Non-pigmented ciliary epithelial cell (primary cell): Measurements from ENCODE around the gene NDUFB7.
"Not testable (repeated sequence)": the region's sequence is repeated elsewhere in the genome, so short reads cannot be mapped to it uniquely, and the experiment has no call there.

Experiments used
- DNase-seq: peaks from one replicate; pipeline ENCODE4 v3.0.0-alpha.2; 2010; ENCODE audit warnings: low read depth

The NDUFB7 gene

DNA sequence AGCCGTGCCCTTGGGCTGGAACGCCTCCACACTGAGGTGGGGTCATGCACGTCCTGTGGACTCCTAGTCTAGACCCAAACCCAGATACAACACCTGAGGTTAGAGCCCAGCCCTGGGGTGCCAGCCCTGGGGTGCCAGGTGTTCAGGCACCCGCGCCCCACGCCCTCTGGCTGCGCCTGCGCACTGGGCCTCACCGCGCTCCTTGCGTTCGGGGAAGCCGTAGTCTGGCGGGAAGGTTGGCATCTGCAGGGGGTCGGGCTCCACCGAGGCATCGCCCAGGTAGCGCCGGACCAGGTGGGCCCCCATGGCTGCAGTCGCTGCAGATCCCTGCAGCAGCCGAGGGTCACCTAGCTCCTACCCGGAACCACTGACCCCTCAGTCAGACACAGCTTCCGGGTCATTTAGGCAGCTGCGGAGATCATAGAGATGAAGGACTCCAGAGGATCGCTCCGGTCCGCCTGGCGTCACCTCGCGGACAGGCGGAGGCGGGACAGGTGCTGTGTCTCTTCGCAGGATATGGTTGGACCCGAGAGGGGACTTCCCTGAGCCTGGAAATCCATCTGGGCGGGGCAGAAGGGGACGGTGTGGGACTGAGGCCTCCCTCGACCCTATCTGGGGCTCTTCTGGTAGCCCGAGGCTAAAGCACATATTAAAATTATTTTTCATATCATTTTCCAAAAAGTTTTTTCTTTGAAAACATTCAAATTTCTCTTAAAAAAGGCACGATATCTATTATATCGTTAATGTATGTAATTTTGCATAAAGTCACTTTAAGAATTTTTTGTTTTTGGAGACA is at the start of gene NDUFB7:
NDUFB7 (minus strand) TSS at position 372 of the 796 bp plus-strand sequence; CDS start at position 306, 66 bp downstream.
- DNase-seq: peak; percentile 83

DNA sequence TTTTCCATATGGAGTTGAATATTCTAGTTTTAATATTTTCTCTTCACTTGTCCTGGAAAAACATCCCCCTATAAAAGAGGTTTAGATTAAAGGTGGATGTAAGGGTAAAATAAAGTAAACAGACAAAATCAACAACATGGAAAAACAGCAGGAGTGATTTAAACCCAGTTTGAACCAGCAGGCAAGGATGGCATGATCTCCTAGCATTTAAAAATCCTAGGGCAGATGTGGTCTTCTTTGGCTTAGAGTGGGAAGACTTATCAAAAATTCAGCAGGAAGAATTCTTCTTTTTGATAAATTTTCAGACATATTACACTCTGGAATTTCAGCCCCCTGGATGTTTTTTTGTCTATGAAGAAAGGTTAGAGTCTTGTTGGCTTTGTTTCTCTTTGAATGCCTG is 47.5 kb upstream of the NDUFB7 start:
- no peak for DNase-seq

DNA sequence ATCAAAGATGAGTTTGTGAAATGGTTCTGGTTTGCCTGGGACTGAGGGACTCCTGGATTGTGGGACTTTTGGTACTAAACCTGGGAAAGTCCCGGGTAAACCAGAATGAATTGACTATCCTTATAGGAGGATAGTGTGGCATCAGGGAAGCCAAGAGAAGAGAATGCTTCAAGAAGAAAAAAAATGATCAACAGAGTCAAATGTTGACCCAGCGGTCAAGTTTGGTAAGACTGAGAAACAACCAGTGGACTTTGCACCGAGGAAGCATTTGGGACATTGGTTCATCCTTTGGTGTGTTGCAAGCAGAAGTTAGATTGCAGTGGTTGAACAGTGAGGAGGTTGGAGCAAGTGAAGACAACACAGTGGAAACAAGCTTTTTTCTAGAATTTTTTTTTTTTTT is 44.5 kb upstream of the NDUFB7 start:
- no peak for DNase-seq

DNA sequence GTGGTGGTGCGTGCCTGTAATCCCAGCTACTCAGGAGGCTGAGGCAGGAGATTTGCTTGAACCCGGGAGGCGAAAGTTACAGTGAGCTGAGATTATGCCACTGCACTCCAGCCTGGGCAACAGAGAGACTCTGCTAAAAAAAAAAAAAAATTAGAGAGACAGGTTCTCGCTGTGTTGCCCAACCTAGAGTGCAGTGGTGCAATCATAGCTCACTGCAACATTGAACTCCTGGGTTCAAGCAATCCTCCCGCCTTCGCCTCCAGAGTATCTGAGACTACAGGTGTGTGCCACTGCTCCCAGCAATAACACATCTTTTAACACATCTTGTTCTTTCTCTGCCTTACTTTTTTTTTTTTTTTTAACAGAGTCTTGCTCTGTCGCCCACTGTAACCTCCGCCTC is 43.8 kb upstream of the NDUFB7 start:
- DNase-seq: no peak

DNA sequence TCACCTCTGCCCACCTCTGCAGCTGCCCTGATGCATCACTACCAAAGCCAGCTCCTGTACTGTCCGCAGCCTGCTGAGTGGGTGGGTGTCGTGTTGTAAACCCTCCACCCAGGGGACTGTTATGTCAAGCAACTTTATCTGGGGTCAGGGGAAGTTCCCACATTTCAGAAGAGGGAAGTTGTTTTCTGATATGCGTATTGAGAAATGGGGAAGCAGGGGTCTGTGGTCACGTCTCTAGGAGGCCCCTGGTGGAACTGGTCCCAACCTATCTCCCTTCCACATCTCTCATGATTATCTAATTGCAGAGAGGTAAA is 42.2 kb upstream of the NDUFB7 start:
- no peak for DNase-seq

DNA sequence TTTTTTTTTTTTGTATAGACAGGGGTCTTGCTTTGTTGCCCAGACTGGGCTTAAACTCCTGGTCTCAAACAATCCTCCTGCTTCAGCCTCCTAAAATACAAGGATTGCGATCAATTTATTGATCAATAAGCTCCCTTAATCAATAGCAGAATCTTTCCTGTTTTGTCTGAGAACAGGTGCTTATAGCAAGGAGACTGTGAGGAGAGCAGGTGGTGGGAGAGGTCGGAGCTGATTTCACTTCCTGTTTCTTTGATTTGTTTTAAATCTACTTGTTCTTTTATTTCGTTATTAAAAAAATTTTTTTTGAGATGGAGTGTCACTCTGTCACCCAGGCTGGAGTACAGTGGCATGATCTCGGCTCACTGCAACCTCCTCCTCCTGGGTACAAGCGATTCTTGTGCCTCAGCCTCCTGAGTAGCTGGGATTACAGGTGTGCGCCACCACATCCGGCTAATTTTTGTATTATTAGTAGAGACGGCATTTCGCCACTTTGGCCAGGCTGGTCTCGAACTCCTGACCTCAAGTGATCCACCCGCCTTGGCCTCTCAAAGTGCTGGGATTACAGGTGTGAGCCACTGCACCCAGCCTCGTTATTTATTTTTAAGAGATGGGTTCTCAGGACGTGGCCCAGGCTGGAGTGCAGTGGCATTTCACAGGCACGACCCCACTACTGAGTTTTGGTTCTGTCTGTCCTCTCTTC is 41.7 kb upstream of the NDUFB7 start:
- DNase-seq: not testable (repeated sequence)

DNA sequence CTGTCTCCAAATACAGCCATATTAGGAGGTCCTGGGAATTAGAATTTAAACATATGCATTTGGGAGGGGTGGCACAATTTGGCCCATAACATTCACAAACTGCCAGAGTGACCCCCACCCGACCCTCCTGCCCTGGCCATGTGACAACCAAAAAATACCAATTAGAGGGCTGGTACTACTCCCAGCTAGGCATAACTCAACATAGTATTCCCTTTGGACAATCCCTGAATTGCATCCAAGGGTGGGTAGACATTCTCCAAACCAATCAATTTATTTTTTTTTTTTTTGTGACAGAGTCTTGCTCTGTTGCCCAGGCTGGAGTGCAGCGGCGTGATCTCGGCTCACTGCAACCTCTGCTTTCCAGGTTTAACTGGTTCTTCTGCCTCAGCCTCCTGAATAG is 40.8 kb upstream of the NDUFB7 start:
- DNase-seq: no peak

DNA sequence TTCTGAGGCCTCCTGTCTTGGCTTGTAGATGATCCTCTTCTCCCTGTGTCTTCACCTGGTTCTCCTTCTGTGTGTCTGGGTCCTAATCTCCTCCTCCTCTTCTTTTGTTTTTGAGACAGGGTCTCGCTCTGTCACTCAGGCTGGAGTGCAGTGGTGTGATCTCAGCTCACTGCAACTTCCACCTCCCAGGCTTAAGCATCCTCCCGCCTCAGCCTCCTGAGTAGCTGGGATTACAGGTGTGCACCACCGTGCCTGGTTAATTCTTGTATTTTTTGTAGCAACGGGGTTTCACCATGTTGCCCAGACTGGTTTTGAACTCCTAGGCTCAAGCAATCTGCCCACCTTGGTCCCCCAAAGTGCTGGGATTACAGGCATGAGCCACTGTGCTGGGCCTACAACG is 40.4 kb upstream of the NDUFB7 start:
- not testable (repeated sequence) for DNase-seq

DNA sequence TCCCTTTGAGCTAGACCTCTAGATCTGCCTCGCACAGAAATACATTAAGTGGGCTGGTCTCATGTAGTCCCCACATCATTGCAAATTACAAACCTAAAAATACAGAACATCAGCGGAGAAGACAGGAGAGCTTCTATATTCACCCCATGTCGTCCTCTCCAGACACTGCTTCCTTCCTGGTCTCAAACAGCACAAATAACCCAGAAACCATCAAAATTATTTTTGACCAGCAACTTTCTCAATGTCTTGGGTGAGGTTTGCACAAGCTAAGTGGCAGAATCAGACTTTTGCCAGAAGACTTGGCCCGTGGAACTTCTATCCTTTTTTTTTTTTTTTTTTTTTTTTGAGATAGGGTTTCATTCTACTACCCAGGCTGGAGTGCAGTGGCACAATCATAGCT is 39.2 kb upstream of the NDUFB7 start:
- no peak for DNase-seq

DNA sequence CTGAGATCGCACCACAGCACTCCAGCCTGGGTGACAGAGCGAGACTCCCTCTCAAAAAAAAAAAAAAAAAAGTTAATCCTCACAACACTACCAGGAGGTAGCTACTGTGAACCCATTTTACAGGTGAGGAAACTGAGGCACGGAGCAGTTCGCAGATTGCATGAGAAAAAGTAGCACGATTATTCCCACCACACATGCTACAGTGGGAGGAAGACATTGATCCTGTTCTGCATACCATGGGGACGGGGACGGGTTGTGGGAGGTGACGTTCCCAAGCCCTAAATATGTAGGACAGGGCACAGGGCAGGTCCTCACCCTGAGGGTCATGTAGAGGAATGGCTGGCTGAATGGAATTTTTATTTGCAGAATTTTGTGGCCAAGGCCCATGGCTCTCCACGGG is 34.8 kb upstream of the NDUFB7 start:
- DNase-seq: no peak

DNA sequence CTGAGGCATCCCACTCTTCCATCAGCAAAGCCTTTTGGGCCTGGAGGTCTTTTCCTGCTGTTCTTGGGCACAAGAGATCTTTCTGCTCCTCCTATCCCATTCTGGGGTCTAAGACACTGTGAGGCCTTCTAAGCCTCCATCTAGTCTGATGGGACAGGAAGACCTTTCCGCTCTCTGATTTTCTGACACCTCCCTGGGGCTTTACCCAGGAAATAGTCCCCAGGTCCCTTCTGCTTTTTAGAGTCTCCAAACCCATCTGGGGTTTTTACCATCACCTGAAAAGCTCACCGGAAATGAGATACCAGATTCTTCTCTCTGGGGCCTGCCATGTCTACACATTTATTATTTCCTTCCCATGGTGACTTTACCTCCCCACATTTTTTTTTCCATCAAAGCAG is 32.1 kb upstream of the NDUFB7 start:
- no peak for DNase-seq

DNA sequence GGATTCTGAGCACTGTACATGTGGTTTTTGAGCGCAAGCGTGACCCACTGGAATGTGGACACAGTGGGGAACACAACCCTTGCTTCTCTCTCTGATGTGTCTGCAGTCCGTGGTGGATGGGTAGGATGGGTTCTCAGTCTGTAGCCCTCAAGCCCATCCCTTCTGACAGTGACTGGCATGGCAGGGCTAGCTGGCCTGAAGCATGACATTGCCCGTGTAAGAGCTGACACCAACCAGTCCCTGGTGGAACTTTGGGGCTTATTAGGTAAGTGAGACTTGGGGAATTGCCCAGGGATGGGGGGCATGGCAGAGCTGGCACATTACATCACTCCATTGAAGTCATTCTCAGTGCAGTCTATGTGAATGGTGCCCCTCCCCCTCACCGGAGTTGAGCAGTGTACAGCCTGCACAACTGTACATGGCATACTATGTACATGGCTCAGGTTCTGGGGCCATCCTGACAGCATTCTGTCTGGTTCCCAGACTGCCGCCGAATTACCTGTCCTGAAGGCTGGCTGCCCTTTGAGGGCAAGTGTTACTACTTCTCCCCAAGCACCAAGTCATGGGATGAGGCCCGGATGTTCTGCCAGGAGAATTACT is 27.8 kb upstream of the NDUFB7 start:
- no peak for DNase-seq

DNA sequence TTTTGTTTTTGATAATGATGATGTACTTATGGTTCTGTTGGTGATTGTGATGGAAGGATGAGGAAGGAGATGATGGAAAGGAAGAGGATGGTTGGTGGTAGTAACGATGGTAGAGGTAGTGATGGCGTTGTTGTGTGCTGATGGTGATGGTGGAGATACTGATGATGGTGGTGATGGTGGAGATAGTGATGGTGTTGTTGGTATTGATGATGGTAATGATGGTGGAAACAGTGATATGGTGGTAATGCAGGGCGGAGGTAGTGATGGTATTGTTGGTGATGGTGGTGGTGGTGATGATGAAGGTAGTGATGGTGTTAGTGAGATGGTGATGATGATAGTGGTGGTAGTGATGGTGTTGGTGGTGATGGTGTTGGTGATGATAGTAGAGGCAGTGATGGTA is 23.7 kb upstream of the NDUFB7 start:
- DNase-seq: no peak

DNA sequence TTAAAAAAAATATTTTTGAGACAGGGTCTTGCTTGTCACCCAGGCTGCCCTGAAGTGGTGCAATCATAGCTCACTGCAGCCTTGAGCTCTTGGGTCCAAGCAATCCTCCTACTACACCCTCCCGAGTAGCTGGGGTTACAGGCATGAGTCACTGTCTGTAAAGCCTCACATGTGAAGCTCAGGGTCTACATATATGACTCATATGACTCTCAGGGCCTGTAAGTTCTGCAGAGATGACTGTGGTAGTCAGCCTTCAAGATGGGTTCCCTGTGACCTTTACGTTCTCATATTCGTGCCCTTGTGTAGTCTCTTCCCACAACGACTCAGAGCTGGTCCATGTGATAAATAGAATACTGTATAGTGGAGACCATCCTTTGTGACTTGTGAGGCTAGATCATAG is 17.6 kb upstream of the NDUFB7 start:
- not testable (repeated sequence) for DNase-seq

DNA sequence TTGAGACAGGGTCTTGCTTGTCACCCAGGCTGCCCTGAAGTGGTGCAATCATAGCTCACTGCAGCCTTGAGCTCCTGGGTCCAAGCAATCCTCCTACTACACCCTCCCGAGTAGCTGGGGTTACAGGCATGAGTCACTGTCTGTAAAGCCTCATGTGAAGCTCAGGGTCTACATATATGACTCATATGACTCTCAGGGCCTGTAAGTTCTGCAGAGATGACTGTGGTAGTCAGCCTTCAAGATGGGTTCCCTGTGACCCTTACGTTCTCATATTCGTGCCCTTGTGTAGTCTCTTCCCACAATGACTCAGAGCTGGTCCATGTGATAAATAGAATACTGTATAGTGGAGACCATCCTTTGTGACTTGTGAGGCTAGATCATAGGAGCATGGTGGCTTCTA is 13.3 kb upstream of the NDUFB7 start:
- DNase-seq: peak; percentile 36

DNA sequence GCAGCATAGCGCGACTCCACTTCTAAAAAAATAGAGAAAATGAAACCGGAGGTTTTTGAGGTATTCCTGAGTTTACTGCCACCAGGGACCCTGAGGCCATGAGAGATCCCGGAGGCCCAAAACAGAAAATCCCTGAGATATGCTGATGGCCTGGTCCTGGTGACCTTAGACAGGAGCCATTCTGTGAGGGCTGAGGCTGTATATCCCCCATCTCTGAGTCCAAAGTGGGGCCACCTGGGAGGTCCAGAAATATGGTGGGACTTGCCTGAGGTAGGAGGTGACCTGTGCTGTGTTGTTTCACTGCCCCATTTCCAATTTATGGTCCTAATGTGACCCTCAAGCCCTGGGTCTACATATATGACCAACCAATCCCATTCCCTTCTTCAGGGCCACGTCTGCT is 12.5 kb upstream of the NDUFB7 start:
- DNase-seq: not testable (repeated sequence)

DNA sequence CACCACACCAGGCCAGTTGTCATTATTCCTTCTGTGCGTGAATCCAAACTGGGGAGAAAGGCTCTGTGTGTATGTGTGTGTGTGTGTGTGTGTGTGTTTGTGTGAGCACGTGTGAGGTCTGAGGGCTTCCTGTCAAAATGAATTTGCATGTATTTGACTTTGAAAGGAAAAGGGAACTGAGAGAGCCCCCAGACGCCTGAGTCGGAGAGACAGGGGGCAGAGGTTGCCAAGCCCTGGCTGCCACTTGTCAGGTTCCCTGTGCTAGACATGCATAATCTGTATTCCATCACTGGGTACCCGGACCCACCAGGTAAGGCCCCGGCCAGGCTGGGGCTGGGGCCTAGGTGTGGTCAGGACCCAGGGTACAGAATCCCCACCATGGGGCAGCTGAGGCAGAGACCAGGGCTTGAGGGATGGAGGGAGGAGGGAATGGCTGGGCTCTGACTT is 11.1 kb upstream of the NDUFB7 start, which contains the start of gene CLEC17A:
CLEC17A (plus strand) TSS at position 191 of the 447 bp plus-strand sequence; CDS start at position 268, 77 bp downstream.
- no peak for DNase-seq

DNA sequence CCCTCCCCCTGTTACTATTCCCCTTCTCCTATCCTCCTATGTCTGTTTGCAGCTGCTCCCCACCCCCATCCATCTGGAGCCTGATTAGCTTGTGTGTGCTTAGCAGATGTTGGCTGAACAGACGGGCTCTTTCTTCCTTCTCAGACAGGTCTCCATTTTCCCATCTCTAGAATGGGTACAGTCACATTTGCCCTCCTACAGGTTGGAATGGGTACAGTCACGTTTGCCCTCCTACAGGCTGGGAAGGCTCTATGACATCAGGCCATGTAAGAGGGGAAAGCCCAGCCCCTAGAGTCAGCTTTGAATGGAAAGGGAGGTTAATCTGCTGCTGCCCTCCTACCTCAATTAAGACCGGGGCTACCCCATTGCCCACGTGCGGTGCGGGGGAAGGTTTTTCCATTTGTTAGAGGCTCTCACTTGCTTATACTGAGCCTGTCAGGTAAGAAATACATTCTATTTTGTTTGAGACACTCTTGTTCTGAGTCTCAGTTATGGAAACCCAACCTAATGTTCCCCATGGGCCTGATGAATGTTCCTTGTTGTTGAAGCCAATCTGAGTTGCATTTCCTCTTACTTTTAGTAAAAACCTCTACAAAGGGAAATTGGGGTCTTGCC is 8.9 kb upstream of the NDUFB7 start:
- DNase-seq: no peak

DNA sequence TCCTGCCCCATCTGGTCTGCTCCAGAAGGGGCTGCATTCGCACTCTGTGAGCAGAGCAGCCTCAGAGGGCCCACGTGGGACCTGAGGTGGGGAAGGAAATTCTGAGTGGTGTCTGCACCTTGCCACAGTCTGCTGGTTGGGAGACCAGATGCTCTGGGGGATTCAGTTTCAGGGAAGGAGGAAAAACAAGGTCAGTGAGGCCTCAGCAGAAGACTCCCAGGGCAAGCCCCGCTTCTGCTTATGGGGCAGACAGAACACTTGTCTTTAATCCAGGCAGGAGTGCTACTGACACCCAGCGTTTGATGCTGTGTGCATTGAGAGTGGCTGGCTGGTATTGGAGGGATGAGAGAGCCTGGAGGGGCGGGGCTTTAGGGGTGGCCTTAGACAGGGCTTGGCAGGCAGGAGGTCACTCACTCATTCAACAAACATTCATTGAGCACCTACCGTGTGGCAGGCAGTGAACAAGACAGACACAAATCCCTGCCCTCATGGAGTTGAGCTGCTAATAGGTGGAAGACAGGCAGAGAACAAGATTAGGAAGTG is 6.1 kb upstream of the NDUFB7 start:
- no peak for DNase-seq

DNA sequence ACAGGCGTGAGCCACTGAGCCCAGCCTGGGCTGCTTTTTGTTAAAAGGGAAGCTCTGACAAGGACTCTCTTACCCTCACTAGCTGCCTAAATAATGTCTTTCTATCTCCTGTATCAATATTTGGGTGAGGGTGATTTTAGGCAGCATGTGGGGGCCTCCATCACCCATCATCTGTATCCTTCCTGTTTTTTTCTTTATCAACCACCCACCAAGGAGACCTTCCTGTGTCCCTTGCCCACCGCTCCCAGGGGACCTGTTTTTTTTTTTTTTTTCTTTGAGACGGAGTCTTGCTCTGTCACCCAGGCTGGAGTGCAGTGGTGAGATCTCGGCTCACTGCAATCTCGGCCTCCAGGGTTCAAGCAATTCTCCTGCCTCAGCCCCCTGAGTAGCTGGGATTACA is 5.4 kb upstream of the NDUFB7 start:
- DNase-seq: no peak

DNA sequence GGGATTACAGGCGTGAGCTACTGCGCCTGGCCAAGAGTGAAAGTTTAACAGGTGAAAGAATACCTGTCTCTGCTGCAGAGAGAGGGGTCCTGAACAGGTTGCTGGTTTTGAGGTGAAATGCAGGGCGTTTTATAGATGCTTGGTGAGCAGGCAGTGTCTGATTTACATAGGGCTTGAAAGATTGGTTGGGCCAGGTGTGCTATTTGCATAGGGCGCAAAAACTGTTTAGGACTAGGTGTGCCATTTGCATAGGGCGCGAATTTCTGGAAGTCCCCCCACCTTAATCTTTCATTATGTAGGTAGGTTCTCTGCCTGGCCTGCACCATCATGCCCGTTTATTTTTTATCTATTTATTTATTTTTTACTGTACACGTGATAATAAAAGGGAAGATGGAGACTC is 4.5 kb upstream of the NDUFB7 start:
- no peak for DNase-seq

DNA sequence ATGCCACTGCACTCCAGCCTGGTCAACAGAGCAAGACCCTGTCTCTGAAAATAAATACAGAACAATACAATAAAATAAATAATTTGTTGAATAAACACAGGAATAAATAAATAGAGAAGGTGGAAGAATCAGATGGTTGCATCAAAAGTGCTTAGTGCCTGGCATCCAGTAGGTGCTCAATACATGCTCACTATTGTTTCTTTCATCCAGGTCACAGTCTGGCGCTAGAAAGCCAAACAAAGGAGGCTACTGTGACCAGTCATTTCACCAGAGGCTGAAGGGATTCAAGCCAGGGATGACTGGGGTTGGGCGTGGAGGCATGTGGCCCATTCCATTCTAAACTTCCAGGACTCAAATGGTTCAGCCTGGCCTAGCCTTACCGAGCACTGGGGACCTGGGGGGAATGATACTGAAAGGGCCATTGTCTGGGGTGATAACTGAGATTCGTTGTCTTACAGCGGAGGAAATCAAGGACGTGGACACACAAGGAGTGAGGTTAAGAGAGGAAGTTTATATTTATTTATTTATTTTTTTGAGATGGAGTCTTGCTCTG is 3.6 kb upstream of the NDUFB7 start:
- no peak for DNase-seq
